ENCODE measurements around the gene ZCCHC24. TPM values are rescaled to one million over a fixed set of nuclear protein-coding genes. Genes with fewer than 3 reads are reported as not detected.
"Not testable (repeated sequence)": the region's sequence is repeated elsewhere in the genome, so short reads cannot be mapped to it uniquely, and the experiment has no call there.

The ZCCHC24 gene
- total RNA-seq, 3 donors from 2014 or later (not counting 1 experiment from before 2014, with no cell fraction given): 2.8 to 4.0 (median 3.6) TPM

- ATAC-seq: no peak
- TF ChIP-seq CTCF (IDR thresholded peaks at IDR 0.05): no peak
- H3K27ac Mint-ChIP-seq: peak overlapping the region in 1 of 2 donors; percentile 6
- H3K9me3 Mint-ChIP-seq: no peaks in the 10 kb centered on the region
- no peaks in the 10 kb centered on the region for H3K36me3 ChIP-seq (ENCODE audit: control insufficient read depth, insufficient read depth, low read length)
- peaks cover 11% of the 10 kb centered on the region for H3K4me1 ChIP-seq (ENCODE audit: control insufficient read depth, insufficient read depth, low read length)
- no peaks in the 10 kb centered on the region for H3K4me1 Mint-ChIP-seq
- H3K4me3 Mint-ChIP-seq: no peak overlapping the region
- H3K4me3 ChIP-seq (ENCODE audit: low read length): no peak overlapping the region
- H3K36me3 Mint-ChIP-seq: no peaks in the 10 kb centered on the region
- H3K27me3 Mint-ChIP-seq (ENCODE audit: low read depth in 2 of 2): no peaks in the 10 kb centered on the region
- no peak overlapping the region for H3K27ac ChIP-seq (ENCODE audit: low read length)
- intact Hi-C loops (cut with micrococcal nuclease): no loop called here
- 88% methylated on average over 13 of the region's 13 CpGs for WGBS (ENCODE audit: insufficient coverage)
- no peaks in the 10 kb centered on the region for H3K9me3 ChIP-seq (ENCODE audit: control insufficient read depth, insufficient read depth, low read length)
- no peaks in the 10 kb centered on the region for H3K27me3 ChIP-seq (ENCODE audit: control insufficient read depth, insufficient read depth, low read length)
- no peak for DNase-seq
These were observed 109.8 kb downstream of the ZCCHC24 start for GRCh38 chr10:79335470-79336235.

GRCh38 chr10:79335094-79335469 lies 110.3 kb downstream of the ZCCHC24 start:
- Mint-ChIP-seq H3K36me3 (no peaks in the 10 kb centered on the region), H3K27ac (peak overlapping the region in 1 of 2 donors; percentile 6), H3K27me3 (ENCODE audit: low read depth in 2 of 2) (no peaks in the 10 kb centered on the region), H3K4me1 (no peaks in the 10 kb centered on the region), H3K4me3 (no peak overlapping the region), H3K9me3 (no peaks in the 10 kb centered on the region)
- DNase-seq (no peak), ATAC-seq (no peak)
- H3K4me3 ChIP-seq (ENCODE audit: low read length): no peak overlapping the region
- no peaks in the 10 kb centered on the region for H3K9me3 ChIP-seq (ENCODE audit: control insufficient read depth, insufficient read depth, low read length)
- intact Hi-C loops (cut with micrococcal nuclease): no loop called here
- H3K27ac ChIP-seq (ENCODE audit: low read length): no peak overlapping the region
- 92% methylated on average over 2 of the region's 2 CpGs for WGBS (ENCODE audit: insufficient coverage)
- H3K36me3 ChIP-seq (ENCODE audit: control insufficient read depth, insufficient read depth, low read length): no peaks in the 10 kb centered on the region
- H3K27me3 ChIP-seq (ENCODE audit: control insufficient read depth, insufficient read depth, low read length): no peaks in the 10 kb centered on the region
- TF ChIP-seq CTCF (IDR thresholded peaks at IDR 0.05): no peak
- peaks cover 11% of the 10 kb centered on the region for H3K4me1 ChIP-seq (ENCODE audit: control insufficient read depth, insufficient read depth, low read length)

GRCh38 chr10:79334573-79334972 lies 110.9 kb downstream of the ZCCHC24 start:
- Mint-ChIP-seq H3K36me3 (no peaks in the 10 kb centered on the region), H3K4me1 (no peaks in the 10 kb centered on the region), H3K27me3 (ENCODE audit: low read depth in 2 of 2) (no peaks in the 10 kb centered on the region), H3K27ac (no peak overlapping the region), H3K4me3 (no peak overlapping the region), H3K9me3 (no peaks in the 10 kb centered on the region)
- Histone ChIP-seq H3K4me1 (ENCODE audit: control insufficient read depth, insufficient read depth, low read length) (peaks cover 11% of the 10 kb centered on the region), H3K9me3 (ENCODE audit: control insufficient read depth, insufficient read depth, low read length) (no peaks in the 10 kb centered on the region), H3K27ac (ENCODE audit: low read length) (no peak overlapping the region), H3K4me3 (ENCODE audit: low read length) (no peak overlapping the region), H3K27me3 (ENCODE audit: control insufficient read depth, insufficient read depth, low read length) (no peaks in the 10 kb centered on the region), H3K36me3 (ENCODE audit: control insufficient read depth, insufficient read depth, low read length) (no peaks in the 10 kb centered on the region)
- TF ChIP-seq CTCF (IDR thresholded peaks at IDR 0.05): no peak
- ATAC-seq (no peak), DNase-seq (no peak)
- intact Hi-C loops (cut with micrococcal nuclease): no loop called here
- WGBS (ENCODE audit: insufficient coverage): 98% methylated on average over 2 of the region's 2 CpGs

- Histone ChIP-seq H3K36me3 (ENCODE audit: control insufficient read depth, insufficient read depth, low read length) (no peaks in the 10 kb centered on the region), H3K27ac (ENCODE audit: low read length) (no peak overlapping the region), H3K4me3 (ENCODE audit: low read length) (no peak overlapping the region), H3K4me1 (ENCODE audit: control insufficient read depth, insufficient read depth, low read length) (peaks cover 11% of the 10 kb centered on the region), H3K27me3 (ENCODE audit: control insufficient read depth, insufficient read depth, low read length) (no peaks in the 10 kb centered on the region), H3K9me3 (ENCODE audit: control insufficient read depth, insufficient read depth, low read length) (no peaks in the 10 kb centered on the region)
- Mint-ChIP-seq H3K27me3 (ENCODE audit: low read depth in 2 of 2) (no peaks in the 10 kb centered on the region), H3K36me3 (no peaks in the 10 kb centered on the region), H3K27ac (no peak overlapping the region), H3K4me1 (no peaks in the 10 kb centered on the region), H3K9me3 (no peaks in the 10 kb centered on the region), H3K4me3 (no peak overlapping the region)
- intact Hi-C loops (cut with micrococcal nuclease): no loop called here
- WGBS (ENCODE audit: insufficient coverage): 100% methylated on average over 2 of the region's 2 CpGs
- ATAC-seq: no peak
- TF ChIP-seq CTCF (IDR thresholded peaks at IDR 0.05): no peak
- DNase-seq: no peak
These were observed 111.9 kb downstream of the ZCCHC24 start for GRCh38 chr10:79333513-79333912.

GRCh38 chr10:79332610-79333315 lies 112.7 kb downstream of the ZCCHC24 start:
- H3K27ac ChIP-seq (ENCODE audit: low read length); H3K36me3 Mint-ChIP-seq; DNase-seq; H3K27ac Mint-ChIP-seq; ATAC-seq; H3K27me3 Mint-ChIP-seq (ENCODE audit: low read depth in 2 of 2); H3K4me3 Mint-ChIP-seq; H3K36me3 ChIP-seq (ENCODE audit: control insufficient read depth, insufficient read depth, low read length); H3K9me3 Mint-ChIP-seq; H3K27me3 ChIP-seq (ENCODE audit: control insufficient read depth, insufficient read depth, low read length); H3K4me1 Mint-ChIP-seq; H3K9me3 ChIP-seq (ENCODE audit: control insufficient read depth, insufficient read depth, low read length); intact Hi-C loops (cut with micrococcal nuclease); H3K4me3 ChIP-seq (ENCODE audit: low read length): not testable (repeated sequence)
- WGBS (ENCODE audit: insufficient coverage): 95% methylated on average over 1 of the region's 10 CpGs
- H3K4me1 ChIP-seq (ENCODE audit: control insufficient read depth, insufficient read depth, low read length): peaks cover 11% of the 10 kb centered on the region

Measured in natural killer cell (primary cell).